Endothelial cell of umbilical vein (primary cell): ENCODE measurements around the gene ZNF616. TPM values are rescaled to one million over a fixed set of nuclear protein-coding genes. Genes with fewer than 3 reads are reported as not detected.

Experiments
- BruUV-seq: library from RNA; stranded (reverse); fragments of 400-500 nt; replicated peaks from 2 replicates; lab custom pipeline; 2021; lab: Mats Ljungman, UMichigan
- CTCF ChIA-PET: fragments of 300-600, 350-600 bp; sonication (Branson Sonifier 250); formaldehyde crosslinking; loops from one replicate; lab custom pipeline; 2021; ENCODE audit warnings: antibody characterized with exemption, inconsistent platforms; lab: Charles Lee
- POLR2A ChIA-PET: fragments of 300-600, 350-600 bp; sonication (Branson Sonifier 250); formaldehyde crosslinking; loops from one replicate; lab custom pipeline; 2021; ENCODE audit warnings: antibody characterized with exemption, inconsistent platforms; lab: Charles Lee
- DNase-seq: peaks from one replicate; pipeline ENCODE4 v3.0.0-alpha.2; 2011; ENCODE audit warnings: low read depth, low spot score
- FAIRE-seq: peaks from 2 replicates; lab custom pipeline; 2011; peaks lifted over from hg19 to GRCh38; lab: Jason Lieb, UNC
- H2AFZ ChIP-seq: 2 replicates; pipeline ENCODE4 v1.6.0; 2012; ENCODE audit warnings: low read depth, low read length, control low read depth, inconsistent platforms
- H3K27ac ChIP-seq: 2 replicates; pipeline ENCODE4 v1.5.1; 2011; ENCODE audit warnings: low read depth, mild to moderate bottlenecking, control low read depth, low read length, moderate library complexity; ENCODE audit not compliant: insufficient read depth
- H3K27me3 ChIP-seq, 2 experiments: 2 replicates each; pipeline versions ENCODE4 v1.6.0 to v1.6.1; 2011; ENCODE audit warnings: low read length in 2 of 2, mixed read lengths in 1 of 2; ENCODE audit not compliant: control insufficient read depth in 2 of 2, insufficient read depth in 2 of 2
- H3K36me3 ChIP-seq, 2 experiments: 2 replicates in 1 of 2; 3 replicates in 1 of 2; pipeline ENCODE4 v1.5.1; 2011; ENCODE audit warnings: low read length in 2 of 2, mild to moderate bottlenecking in 1 of 2, moderate library complexity in 1 of 2; ENCODE audit not compliant: control insufficient read depth in 2 of 2, insufficient read depth in 2 of 2; ENCODE audit errors: extremely low read depth in 1 of 2
- H3K4me1 ChIP-seq: 3 replicates; pipeline ENCODE4 v1.5.1; 2011; ENCODE audit warnings: mild to moderate bottlenecking, low read length; ENCODE audit not compliant: control insufficient read depth, insufficient read depth; ENCODE audit errors: extremely low read depth
- H3K4me2 ChIP-seq: 2 replicates; pipeline ENCODE4 v1.6.1; 2011; ENCODE audit warnings: low read length, control low read depth, mixed read lengths; ENCODE audit not compliant: insufficient read depth
- H3K4me3 ChIP-seq, 3 experiments: fragments of 200-600 bp in 1 of 3; sonication (generic), shearing (Covaris generic) in 1 of 3; replicated peaks in 1 of 3; 2 replicates each; pipeline ENCODE4 v1.5.1; 2011 to 2016; ENCODE audit warnings: control low read depth in 3 of 3, low read length in 3 of 3, mild to moderate bottlenecking in 2 of 3, inconsistent platforms in 1 of 3, low read depth in 1 of 3, moderate library complexity in 1 of 3; ENCODE audit not compliant: insufficient read depth in 1 of 3
- H3K79me2 ChIP-seq: 2 replicates; pipeline ENCODE4 v1.6.0; 2012; ENCODE audit warnings: low read length, inconsistent platforms; ENCODE audit not compliant: control insufficient read depth, insufficient read depth
- H3K9ac ChIP-seq: replicated peaks from 2 replicates; pipeline ENCODE3; 2011; ENCODE audit warnings: low read length, control low read depth; ENCODE audit not compliant: insufficient read depth; ENCODE audit errors: extremely low read depth
- H3K9me1 ChIP-seq: replicated peaks from 3 replicates; pipeline ENCODE4 v1.6.0; 2011; ENCODE audit warnings: mild to moderate bottlenecking, low read length; ENCODE audit not compliant: control insufficient read depth, insufficient read depth; ENCODE audit errors: extremely low read depth
- H3K9me3 ChIP-seq: replicated peaks from 2 replicates; pipeline ENCODE4 v1.5.1; 2012; ENCODE audit warnings: low read length, inconsistent platforms; ENCODE audit not compliant: control insufficient read depth, insufficient read depth
- H4K20me1 ChIP-seq: replicated peaks from 2 replicates; pipeline ENCODE3; 2011; ENCODE audit warnings: mild to moderate bottlenecking, low read length; ENCODE audit not compliant: control insufficient read depth, insufficient read depth; ENCODE audit errors: extremely low read depth
- EZH2 ChIP-seq: IDR thresholded peaks from 2 replicates; pipeline ENCODE4 v1.6.1; 2012; ENCODE audit warnings: borderline replicate concordance, low read depth, mild to moderate bottlenecking, moderate library complexity, low read length, inconsistent platforms; ENCODE audit not compliant: severe bottlenecking
- FOS ChIP-seq: IDR thresholded peaks from 2 replicates; pipeline ENCODE4 v1.6.1; 2011; ENCODE audit warnings: mild to moderate bottlenecking, low read length, moderate library complexity, borderline replicate concordance; ENCODE audit not compliant: insufficient read depth
- GATA2 ChIP-seq: IDR thresholded peaks from 2 replicates; pipeline ENCODE4 v1.7.0; 2011; ENCODE audit warnings: low read depth, mild to moderate bottlenecking, moderate library complexity, mixed read lengths, low read length; ENCODE audit not compliant: insufficient read length, insufficient read depth
- JUN ChIP-seq: IDR thresholded peaks from 2 replicates; pipeline ENCODE4 v1.6.1; 2011; ENCODE audit warnings: borderline replicate concordance, low read depth; ENCODE audit not compliant: insufficient read length, insufficient read depth
- MYC ChIP-seq: IDR thresholded peaks from one replicate; pipeline ENCODE4 v1.6.1; 2011; ENCODE audit warnings: mild to moderate bottlenecking, low read depth, low read length
- POLR2A ChIP-seq: IDR thresholded peaks from 2 replicates; pipeline ENCODE4 v1.6.1; 2012; ENCODE audit warnings: low read depth, mild to moderate bottlenecking, control low read depth, low read length
- POLR2AphosphoS5 ChIP-seq: IDR thresholded peaks from 2 replicates; pipeline ENCODE4 v1.6.1; 2012; ENCODE audit warnings: low read depth, mild to moderate bottlenecking, control low read depth, low read length, moderate library complexity; ENCODE audit not compliant: insufficient read depth
- dilution Hi-C: fragments of 300-500 bp; cut with MboI; formaldehyde crosslinking; loops from one replicate; pipeline ENCODE4 v1.15.0; 2019; ENCODE audit warnings: low sequenced_read_pairs; ENCODE audit not compliant: extremely low pct_ligation_motif_present
- intact Hi-C: fragments of 100-400 bp; cut with micrococcal nuclease; formaldehyde crosslinking; loops from one replicate; pipeline ENCODE4 v1.10.0; 2022
- polyA plus RNA-seq, 4 experiments: library from polyadenylated mRNA; depleted of rRNA in 3 of 4; stranded (reverse) in 3 of 4; unstranded in 1 of 4; fragments of >200 nt; gene quantifications; 2 replicates each; pipeline versions ENCODE4 v1.2.1 to v1.2.3, GENCODE V29; 2011 to 2012; ENCODE audit warnings: missing spikeins in 1 of 4
- total RNA-seq: library from RNA; stranded (reverse); gene quantifications from 2 replicates; pipeline ENCODE4 v1.2.3, GENCODE V29; 2021
- TF ChIP-seq, protein P1 (sequence below), 2 donors: IDR thresholded peaks; 1 replicate in 1 of 2; 2 replicates in 1 of 2; pipeline ENCODE4 v1.5.1; 2011; ENCODE audit warnings: low read length in 2 of 2, mild to moderate bottlenecking in 2 of 2, moderate library complexity in 2 of 2, control low read depth in 1 of 2, inconsistent platforms in 1 of 2, low read depth in 1 of 2; ENCODE audit not compliant: insufficient read depth in 1 of 2; ENCODE audit errors: extremely low read depth in 1 of 2
- TF ChIP-seq, protein P2 (sequence below): IDR thresholded peaks from 2 replicates; pipeline ENCODE4 v1.6.1; 2011; ENCODE audit not compliant: insufficient read depth, insufficient read length

Gene ZNF616
- total and polyA plus RNA-seq, 2 donors (not counting 3 experiments of a cell fraction or from before 2014, with no cell fraction given) = 1.7 to 9.1 TPM

- no peak overlapping the region for H3K27ac ChIP-seq
- TF ChIP-seq, protein P1, sequence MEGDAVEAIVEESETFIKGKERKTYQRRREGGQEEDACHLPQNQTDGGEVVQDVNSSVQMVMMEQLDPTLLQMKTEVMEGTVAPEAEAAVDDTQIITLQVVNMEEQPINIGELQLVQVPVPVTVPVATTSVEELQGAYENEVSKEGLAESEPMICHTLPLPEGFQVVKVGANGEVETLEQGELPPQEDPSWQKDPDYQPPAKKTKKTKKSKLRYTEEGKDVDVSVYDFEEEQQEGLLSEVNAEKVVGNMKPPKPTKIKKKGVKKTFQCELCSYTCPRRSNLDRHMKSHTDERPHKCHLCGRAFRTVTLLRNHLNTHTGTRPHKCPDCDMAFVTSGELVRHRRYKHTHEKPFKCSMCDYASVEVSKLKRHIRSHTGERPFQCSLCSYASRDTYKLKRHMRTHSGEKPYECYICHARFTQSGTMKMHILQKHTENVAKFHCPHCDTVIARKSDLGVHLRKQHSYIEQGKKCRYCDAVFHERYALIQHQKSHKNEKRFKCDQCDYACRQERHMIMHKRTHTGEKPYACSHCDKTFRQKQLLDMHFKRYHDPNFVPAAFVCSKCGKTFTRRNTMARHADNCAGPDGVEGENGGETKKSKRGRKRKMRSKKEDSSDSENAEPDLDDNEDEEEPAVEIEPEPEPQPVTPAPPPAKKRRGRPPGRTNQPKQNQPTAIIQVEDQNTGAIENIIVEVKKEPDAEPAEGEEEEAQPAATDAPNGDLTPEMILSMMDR (IDR thresholded peaks at IDR 0.05; ENCODE audit: extremely low read depth in 1 of 2, insufficient read depth in 1 of 2, low read depth in 1 of 2, low read length in 2 of 2) = no peak
- TF ChIP-seq GATA2 = no peak
- no peak for TF ChIP-seq POLR2A
- no peak for TF ChIP-seq FOS
- TF ChIP-seq JUN = no peak
- no peak for TF ChIP-seq MYC
- TF ChIP-seq, protein P2, sequence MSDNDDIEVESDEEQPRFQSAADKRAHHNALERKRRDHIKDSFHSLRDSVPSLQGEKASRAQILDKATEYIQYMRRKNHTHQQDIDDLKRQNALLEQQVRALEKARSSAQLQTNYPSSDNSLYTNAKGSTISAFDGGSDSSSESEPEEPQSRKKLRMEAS = no peak
- TF ChIP-seq POLR2AphosphoS5 = no peak
- TF ChIP-seq EZH2 = no peak
- POLR2A ChIA-PET = no interaction called here
- H3K9me3 ChIP-seq = no peaks in the 10 kb centered on the region
- H3K4me3 ChIP-seq = no peak overlapping the region
- DNase-seq (no peak), FAIRE-seq (no peak)
- H3K9ac ChIP-seq = no peak overlapping the region
- H2AFZ ChIP-seq = no peak overlapping the region
- dilution Hi-C loops (no loop called here), intact Hi-C loops (no loop called here)
- no TSS peak for BruUV-seq
- H3K9me1 ChIP-seq = no peaks in the 10 kb centered on the region
- H3K4me1 ChIP-seq = no peaks in the 10 kb centered on the region
- no peak overlapping the region for H3K4me2 ChIP-seq
- CTCF ChIA-PET = no interaction called here
- H3K79me2 ChIP-seq = peaks cover 9% of the 10 kb centered on the region
- H4K20me1 ChIP-seq = no peaks in the 10 kb centered on the region
- peaks cover 14 to 19% of the 10 kb centered on the region in 2 experiments for H3K36me3 ChIP-seq
- H3K27me3 ChIP-seq = no peaks in the 10 kb centered on the region
Measured at GRCh38 chr19:52086481-52086880, 53.3 kb downstream of the ZNF616 start.
